HG02943 (cell line): ENCODE data around the gene PRR5.

Experiments used
- ATAC-seq: cut with Tn5 transposase; IDR thresholded peaks from one replicate; pipeline ENCODE4 v1.9.1; 2021; ENCODE audit warnings: mild to moderate bottlenecking, low read depth, moderate library complexity; ENCODE audit not compliant: unreplicated experiment

The PRR5 gene

DNA sequence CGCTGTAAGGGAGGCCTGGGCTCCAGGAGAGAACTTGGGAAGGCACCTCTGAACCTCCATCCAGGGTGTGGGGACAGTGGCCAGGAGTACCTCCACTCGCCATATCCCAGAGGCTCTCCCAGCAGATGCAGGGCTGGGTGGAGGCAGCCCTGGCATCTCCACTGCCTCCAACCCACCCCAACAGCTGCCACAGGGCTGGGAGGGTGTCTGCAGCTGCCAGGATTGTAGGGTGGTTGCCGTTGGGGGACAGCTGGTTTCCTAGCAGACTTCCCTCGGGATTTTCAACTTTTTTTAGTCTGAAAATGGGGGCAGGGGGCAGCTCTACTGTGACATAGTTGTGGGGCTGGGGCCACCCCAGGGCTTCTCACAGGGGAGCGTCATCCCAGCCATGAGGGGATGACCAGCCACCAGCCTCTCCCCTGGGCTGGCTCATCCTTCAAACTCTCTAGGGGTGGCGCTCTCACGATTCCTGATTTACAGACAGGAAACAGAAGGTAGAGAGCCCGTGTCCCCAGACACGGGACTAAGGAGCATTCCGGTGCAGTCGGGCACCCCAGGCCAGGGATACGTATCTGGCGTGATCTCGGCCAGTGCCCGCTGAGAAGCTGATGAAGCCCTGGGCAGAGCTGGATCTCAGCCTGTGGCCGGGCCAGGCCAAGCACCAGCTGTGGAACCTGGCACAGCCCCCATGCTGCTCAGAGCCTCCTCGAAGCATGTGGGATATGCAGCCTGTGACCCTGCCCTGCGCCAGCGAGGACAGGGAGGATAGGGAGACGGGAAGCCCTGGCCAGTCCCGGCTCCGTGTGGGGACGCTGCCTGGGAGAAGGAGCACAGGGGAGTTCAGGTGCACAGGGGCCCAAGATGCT lies 9.9 kb downstream of the PRR5 start:
- no peak for ATAC-seq

DNA sequence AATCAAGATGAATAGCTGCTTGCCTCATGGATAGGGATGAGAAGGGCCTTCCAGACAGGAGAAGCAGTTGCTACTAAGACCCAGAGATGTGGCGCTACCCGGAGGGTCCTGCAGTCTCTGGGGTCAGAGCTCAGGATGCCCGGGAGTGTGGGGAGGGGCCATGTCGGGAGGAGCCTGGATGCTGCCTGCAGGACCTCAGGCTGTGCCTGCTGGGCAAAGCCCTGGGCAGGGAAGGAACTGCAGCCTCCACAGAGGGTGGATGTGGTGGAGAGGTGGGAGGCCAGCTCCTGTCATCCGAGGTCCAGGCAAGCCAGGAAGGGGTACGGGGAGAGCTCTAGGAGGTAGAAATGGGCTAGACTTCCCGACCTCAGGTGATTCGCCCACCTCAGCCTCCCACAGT lies 11.0 kb downstream of the PRR5 start:
- ATAC-seq = no peak

DNA sequence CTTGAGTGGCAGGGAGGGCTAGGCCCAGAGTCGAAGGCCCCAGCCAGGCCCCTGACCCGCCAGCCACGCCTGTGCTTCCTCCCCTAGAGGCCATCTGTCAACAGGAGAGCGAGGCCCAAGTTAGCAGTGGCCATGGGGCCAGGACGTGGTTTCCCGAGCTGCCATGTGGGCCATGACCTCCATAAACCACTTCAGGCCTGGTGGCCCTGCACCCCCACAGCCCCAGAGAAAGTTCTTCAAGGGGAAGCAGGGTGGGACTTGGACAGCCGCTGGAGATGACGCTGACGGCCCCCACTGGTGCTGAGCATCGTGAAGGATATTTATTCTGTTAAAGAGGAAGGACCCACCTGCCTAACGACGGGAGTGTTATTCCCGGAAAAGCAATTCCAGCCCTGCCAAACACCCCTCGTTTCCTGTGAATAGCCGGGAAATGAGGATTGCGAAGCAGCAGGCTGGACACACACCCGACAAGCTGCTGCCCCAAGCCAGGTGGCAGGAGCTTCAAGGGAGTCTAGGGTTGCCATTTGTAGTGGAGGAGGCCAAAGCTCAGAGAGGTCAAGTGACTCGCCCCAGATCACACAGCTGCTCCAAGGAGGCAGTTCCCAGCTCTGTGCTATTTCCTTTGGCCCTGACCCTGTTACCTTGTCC lies 12.8 kb downstream of the PRR5 start:
- ATAC-seq = no peak

DNA sequence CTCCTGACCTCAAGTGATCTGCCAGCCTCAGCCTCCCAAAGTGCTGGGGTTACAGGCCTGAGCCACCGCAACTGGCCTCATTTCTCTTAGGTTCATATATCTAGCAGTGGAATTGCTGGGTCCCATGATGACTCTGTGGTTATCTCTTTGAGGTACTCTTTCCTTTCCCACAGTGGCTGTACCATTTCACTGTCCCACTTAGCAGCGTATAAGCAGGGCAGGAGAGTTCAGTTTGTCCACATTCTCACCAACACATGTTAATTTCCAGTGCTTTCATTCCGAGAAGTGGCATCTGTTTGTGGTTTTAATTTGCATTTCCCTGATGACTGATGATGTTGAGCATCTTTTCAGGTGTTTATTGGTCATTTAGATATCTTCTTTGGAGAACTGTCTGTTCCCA lies 16.4 kb downstream of the PRR5 start:
- no peak for ATAC-seq

DNA sequence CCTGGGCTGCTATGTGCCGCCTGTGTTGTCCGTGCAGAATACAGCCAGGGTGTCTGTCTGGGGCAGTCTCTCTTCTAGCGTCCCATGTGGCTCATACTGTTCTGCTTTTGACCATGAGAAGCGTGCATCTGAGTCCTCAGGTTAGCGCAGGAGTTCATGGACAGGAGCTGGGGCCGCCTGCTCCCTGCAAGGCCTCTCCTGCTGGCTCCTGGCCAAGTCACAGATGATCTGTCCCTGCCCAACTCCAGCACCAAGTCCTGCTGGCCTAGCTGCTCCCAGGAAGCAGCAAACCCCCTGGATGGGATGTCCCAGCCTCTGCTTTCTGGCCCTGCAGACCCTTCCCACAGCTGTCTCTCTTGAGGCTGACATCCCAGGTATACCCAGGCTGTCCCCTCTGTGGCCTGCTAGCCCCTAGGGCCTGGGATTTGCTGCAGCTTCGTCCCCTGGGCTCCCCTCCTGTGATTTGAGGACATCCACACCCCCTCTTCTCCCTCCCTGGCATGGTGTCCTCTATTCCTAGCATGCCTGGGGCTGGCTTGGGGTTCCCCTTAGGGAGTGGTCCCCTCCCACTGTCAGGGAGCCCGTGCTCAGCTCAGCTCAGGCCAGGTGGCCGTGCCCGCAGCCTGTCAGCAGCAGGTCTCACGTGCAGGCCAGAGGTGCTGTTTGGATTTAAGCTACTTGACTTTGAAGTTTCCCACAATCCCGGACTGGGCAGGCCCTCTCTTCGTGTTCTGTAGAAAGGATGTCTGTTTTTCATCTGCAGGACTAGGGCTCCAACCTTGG lies 17.8 kb downstream of the PRR5 start:
- ATAC-seq = no peak

DNA sequence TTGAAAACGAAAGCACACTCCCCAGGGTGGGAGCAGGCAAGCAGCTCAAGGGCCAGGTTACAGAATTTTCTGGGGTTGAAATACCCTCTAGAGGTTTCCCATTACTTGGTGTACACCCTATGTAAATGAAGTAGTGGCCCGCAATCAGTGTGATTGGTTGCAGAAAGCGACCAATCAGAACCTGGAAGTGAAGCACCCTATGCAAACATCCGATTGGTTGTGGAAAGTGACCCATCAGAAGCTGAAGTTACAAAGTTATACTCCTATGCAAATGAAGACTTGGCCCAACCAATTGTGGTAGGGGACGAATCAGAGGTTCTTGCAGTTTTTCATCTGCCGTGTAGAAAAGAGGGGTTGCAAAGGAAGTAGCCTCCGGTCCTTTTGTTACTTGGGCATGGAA lies 19.2 kb downstream of the PRR5 start:
- ATAC-seq = no peak

DNA sequence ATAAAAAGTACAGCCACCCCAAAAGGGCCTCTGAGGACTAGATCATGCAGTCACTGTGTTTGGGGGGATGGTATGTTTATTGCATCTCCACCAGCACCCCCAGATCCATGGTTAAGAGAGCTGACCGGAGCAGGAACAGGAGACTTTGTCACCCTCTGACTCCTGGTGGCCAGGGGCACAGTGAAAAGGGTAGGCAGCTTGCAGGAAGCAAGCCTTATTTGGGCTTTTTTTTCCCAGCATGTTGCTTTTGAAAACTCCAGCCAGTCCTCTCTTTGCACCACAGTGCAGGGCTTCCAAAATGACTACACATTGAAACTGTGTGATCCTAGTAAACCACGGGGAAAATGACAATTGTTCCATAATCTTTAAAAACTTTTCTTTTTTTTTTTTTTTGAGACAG lies 20.6 kb downstream of the PRR5 start:
- ATAC-seq = no peak

DNA sequence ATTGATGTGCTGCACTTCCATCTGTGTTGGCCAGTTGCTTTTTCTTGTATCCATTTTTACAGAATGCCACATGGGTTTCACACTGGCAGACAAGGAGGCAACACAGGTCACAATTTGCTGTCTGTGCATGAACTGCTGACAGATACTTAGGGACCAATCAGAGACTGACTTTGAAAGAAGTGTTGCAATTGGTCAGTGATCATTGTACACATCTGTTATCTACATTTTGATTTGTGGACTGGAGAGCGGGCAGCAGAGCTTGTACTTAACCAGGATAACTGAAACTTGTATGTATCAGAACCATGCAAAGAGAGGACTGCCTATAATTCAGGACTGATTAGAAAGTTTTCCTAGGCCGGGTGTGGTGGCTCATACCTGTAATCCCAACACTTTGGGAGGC lies 21.8 kb downstream of the PRR5 start:
- ATAC-seq = no peak

DNA sequence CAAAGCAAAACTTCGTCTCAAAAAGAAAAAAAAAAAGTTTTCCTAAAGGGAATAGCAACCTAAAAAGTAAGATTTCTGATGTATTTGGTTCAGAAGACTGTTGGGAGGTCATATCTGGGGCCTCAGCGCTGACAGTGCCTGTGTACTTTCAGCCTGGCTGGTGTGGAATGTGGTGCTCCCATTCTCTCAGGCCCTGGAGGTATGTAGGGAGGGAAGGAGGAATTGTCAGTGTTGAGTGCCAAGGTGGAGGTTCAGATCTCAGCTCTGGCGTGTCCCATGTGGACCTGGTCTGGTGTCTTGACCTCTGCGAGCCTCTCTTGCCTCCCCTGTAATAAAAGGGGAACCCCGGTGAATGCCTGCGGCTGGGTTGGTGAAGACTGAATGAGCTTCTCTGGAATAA lies 22.4 kb downstream of the PRR5 start:
- no peak for ATAC-seq

DNA sequence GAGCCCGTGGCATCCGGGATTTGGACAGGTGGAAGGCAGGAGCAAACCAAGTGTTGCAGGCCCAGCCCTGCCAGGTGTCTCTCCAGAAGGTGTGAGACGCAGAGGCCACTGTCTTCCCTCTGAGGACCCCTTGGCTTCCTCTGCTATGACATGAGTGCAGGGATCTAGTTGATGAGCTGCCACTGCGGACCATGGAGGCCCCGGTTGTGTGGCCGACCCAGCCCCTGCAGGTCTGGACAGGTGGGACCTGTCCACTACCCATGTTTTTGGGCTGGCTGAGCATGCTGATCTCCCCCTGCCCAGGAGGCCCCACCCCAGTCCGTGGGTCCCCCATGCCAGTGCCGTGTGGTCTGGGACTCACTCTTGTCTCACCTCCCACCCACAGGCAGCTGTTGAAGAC lies 22.9 kb downstream of the PRR5 start:
- no peak for ATAC-seq

DNA sequence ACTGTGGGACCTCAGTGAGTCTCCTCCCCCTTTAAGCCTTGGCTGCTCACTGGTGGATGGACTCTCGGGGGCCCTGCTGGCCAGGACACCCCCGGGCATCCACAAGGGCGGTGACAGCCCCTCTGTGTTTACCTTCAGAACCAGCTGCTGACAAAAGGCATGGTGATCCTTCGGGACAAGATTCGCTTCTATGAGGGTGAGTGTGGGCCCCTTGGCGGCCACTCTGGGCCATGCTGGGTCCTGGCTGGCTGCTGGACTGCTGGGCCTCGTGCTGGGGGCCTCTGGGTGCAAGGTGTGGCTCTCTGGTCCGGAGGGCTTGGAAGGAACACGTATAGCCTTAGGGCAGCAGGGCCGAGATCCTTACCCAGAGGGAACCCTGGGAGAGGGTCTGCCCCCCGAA lies 24.4 kb downstream of the PRR5 start:
- ATAC-seq = no peak

DNA sequence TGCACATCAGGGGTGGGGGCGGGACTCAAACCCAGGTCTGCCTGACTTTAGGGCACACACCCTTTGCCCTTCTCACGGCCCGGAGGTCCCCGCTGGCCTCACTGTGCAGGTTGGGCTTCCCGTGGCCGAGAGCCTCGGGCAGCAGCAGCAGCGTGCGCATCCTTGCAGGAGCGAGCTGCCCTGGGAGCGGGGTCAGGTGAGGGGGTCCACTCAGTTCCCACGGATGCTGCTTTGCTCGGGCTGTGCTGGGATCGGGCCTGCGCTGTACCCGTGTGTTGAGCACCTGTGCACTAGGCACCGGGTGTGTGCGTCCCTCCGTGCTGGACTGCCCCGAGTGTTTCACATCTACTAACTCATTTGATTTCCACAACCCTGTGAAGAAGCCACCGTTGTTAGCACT lies 25.1 kb downstream of the PRR5 start:
- ATAC-seq = no peak

DNA sequence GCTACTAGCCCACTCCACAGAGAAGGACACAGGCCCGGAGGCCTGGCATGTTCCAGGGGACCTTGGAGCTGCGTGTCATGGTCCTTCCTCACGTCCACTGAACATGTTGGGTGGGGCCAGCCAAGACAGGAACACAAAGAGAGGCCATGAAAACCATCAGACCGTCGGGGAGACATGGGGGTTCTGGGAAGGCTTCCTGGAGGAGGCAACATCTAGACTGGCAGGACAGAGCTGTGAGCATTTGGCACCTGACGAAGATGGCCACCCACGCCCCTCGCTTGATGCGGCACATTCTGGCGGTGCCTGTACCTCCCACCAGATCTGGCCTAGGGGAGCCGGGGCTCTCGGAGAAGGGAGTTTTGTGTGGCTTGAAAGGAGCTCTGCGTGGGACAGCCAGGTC lies 25.7 kb downstream of the PRR5 start:
- no peak for ATAC-seq

DNA sequence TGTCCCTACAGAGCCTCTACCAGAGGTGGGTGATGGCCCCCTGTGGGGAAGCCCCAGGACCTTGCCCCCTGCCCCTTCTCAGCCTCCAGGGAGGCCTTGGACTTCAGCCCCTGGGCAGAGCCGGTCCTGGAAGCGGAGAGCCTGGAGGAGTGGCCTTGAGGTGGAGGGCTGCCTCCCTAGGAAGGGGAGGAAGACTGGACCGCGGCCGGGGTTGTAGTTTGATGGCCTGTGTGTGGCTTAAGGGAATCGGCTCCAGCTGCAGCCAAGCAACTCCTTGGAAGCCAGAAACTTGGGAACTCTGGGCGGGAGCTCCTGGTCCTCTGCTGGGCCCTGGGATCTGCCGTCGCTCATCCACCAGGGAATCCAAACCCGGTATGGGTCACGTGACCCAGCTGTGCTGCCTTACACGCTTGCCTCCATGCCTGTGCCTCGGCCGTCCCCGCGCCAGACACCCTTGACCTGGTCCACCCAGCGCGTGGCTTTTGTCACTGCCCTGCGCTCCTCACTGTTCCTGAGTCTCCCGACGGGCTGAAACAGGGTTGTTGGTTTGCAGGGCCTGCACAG lies 26.8 kb downstream of the PRR5 start:
- ATAC-seq = no peak

DNA sequence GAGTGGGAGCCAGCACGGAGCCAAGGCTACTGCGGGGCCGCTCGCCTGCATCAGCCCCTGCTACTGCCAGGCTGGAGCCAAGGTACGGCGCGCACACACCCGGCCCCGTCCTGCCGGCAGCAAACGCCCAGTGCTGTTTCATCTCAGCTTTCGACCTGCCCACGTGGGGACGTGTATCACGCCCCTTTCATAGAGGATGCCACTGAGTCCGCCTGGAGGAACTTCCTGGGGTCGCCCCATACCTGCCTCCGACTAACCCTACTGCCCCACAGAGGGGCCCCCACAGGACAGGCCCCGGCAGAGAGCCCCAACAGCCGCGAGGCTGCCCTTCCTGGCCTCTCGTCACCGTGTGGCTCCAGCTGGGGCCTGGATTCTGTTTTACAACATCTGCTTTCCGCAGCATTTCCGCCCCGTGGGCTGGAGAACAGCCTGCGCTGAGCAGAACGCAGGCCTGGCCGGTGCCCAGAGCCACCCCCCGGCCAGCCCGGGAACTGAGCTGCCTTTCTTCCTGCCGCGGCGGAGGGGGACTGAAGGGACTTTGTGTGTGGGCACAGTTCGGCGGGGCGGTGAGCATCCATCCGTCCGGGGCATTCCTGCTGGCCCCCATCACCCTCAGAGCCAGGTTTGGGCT lies 27.5 kb downstream of the PRR5 start:
- ATAC-seq = no peak

DNA sequence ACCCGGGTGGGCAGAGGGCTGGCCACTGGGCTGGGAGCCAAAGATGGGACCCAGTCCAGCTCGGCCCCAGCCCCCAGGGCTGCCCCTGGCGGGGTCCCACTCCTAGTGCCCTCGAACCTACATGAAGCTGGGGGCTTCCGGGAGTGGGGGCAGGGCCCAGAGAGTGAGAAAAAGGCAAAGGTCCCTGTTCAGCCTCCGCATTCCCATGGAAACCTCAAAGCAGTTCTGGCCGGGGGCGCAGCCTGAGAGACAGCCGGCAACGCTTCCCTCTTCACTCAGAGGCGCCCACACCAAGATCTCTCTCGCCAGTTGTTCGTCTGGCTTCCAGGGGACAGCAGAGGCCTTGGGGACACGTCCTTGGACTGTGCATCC lies 28.0 kb downstream of the PRR5 start:
- ATAC-seq = no peak

DNA sequence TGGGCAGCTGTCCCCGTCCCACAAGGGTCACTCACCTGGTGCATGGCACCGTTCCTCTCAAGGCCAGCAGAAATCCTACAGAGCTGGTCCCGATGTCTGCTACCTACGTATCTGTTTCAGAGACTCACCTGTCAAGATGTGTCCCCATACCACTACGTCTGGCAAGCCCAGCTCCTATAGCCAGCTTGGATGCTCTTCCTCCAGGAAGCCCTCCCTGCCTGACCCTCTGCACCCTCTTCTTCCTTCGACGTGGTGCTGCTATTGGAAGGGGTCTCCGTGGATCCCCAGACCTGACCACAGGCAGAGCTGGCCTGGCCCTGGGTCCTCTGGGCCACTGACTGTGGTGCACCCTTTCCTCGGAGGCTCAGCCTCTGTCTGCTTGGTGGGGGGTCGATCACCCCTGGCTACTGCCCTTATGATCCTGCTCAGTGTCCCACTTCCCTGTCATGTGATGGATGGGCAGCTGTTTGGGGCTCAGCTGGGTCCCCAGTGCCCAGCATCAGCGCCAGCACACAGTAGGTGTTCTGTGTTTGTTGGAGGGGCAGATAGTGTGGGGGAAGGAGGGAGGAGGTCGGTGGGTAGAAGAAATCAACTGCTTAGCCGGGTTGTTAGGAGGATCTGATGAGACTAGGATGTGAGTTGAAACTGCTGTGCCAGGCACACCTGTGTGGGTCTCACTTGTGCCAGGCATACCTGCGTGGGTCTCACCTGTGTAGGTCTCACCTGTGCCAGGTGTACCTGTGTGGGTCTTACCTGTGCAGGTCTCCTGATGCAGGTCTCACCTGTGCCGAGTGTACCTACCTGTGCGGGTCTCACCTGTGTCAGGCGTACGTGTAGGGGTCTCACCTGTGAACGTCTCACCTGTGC lies 28.7 kb downstream of the PRR5 start:
- no peak for ATAC-seq

DNA sequence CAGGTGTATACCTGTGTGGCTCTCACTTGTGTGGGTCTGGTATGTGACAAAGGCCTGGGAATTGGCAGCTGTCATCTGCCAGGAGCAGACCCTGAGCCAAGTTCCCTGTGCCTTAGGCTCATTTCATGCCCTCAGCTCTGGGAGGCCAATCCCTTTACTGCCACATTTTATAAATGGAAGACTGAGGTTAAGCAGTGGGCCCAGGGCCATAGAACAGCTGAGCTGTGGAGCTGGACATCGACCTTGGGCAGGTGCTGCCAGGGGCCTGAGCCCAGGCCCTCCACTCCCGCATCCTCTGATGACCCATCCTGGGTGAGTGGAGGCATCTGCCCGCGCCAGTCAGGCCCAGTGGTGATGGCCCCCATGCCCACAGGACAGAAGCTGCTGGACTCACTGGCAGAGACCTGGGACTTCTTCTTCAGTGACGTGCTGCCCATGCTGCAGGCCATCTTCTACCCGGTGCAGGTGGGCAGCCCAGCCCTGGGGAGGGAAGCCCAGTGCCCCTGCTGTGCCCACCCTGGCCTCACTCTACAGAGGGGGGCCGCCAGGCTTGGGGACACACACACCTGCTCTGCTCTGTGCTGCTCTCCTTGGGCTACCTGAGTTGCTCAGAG lies 29.5 kb downstream of the PRR5 start:
- ATAC-seq = no peak

DNA sequence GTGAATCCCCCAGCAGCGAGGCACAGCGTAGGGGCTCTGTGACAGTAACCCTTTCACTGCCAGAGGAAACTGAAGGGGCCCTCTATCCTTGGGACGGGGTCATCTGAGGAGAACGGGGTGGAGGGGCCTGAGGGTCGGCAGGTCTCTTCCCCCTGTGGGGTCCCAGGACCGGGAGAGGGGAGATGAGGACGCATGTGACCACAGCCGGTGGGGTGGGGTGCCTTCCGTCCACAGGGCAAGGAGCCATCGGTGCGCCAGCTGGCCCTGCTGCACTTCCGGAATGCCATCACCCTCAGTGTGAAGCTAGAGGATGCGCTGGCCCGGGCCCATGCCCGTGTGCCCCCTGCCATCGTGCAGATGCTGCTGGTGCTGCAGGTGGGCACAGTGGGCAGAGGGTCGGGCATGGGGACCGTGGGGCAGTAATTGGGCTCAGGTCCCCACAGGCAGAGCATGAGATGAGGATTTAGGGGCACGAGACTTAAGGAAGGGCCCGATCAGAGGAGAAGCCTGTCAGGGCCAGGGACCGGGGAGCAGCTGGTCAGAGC lies 30.1 kb downstream of the PRR5 start:
- ATAC-seq = no peak
